ENCODE results near the gene MTF2. TPM values are rescaled to one million over a fixed set of nuclear protein-coding genes. Genes with fewer than 3 reads are reported as not detected.

The MTF2 gene
- total RNA-seq, 1 experiment from 2014 or later: 57.3 TPM

Other genes starting within 250 kb of the MTF2 start
- gene RPL5, start 247.2 kb upstream of the MTF2 start, total RNA-seq (2014; rRNA removed; shearing (Covaris generic)): 2,479 and 2,594 TPM in 2 replicates
- gene DIPK1A, start 117.8 kb upstream of the MTF2 start, total RNA-seq (2014; rRNA removed; shearing (Covaris generic)): 12.5 and 13.2 TPM in 2 replicates
- gene TMED5, start 101.1 kb downstream of the MTF2 start, total RNA-seq (2014; rRNA removed; shearing (Covaris generic)): 91.5 and 110 TPM in 2 replicates
- gene CCDC18, start 101.4 kb downstream of the MTF2 start, total RNA-seq (2014; rRNA removed; shearing (Covaris generic)): 30.2 and 46.2 TPM in 2 replicates

Measured in Daoy (cell line).